Lower lobe of right lung (tissue), 2 donors: ENCODE results near the gene TMC8. TPM values are rescaled to one million over a fixed set of nuclear protein-coding genes. Genes with fewer than 3 reads are reported as not detected.

ENCODE experiments used
- ATAC-seq, 2 donors: fragments of 200-7000 bp; cut with Tn5 transposase; one replicate each; pipeline ENCODE4 v1.9.1; 2020 to 2022; ENCODE audit warnings: mild to moderate bottlenecking in 2 of 2, moderate library complexity in 2 of 2
- DNase-seq: peaks from one replicate; pipeline ENCODE4 v3.0.0-alpha.2; 2020
- H3K27ac ChIP-seq: fragments of 200-600 bp; one replicate; pipeline ENCODE4 v1.8.0; 2022
- H3K27me3 ChIP-seq: fragments of 200-600 bp; one replicate; pipeline ENCODE4 v1.8.0; 2022; ENCODE audit warnings: low read depth
- H3K36me3 ChIP-seq: fragments of 200-600 bp; one replicate; pipeline ENCODE4 v1.8.0; 2022; ENCODE audit warnings: mild to moderate bottlenecking
- H3K4me1 ChIP-seq: fragments of 200-600 bp; one replicate; pipeline ENCODE4 v1.8.0; 2022
- H3K4me3 ChIP-seq: fragments of 200-600 bp; one replicate; pipeline ENCODE4 v1.8.0; 2022; ENCODE audit warnings: mild to moderate bottlenecking
- H3K9me3 ChIP-seq: fragments of 200-600 bp; one replicate; pipeline ENCODE4 v1.8.0; 2022
- CTCF ChIP-seq: fragments of 200-600 bp; IDR thresholded peaks from one replicate; pipeline ENCODE4 v1.8.0; 2022; ENCODE audit warnings: antibody characterized with exemption, mild to moderate bottlenecking
- intact Hi-C: fragments of 100-400 bp; cut with DNase I; formaldehyde crosslinking; loops from one replicate; pipeline ENCODE4 v1.11.0; 2022
- total RNA-seq: library from RNA; stranded (reverse); fragmentation: NEBNext Ultra II Directional; extraction: Animal tissue kit (Norgen Biotek cat#: 25700); gene quantifications from one replicate; pipeline ENCODE4 v1.2.1, GENCODE V29; 2021
- donor health status: DM: no; HTN: yes; CAD: no; lungs with severe emphysema.

Gene TMC8
- total RNA-seq, 1 donor from 2014 or later, result 33.8 TPM

- H3K4me3 ChIP-seq, result peak overlapping the region; percentile 15
- no peak for TF ChIP-seq CTCF
- H3K27ac ChIP-seq, result peak overlapping the region; percentile 72
- no peaks in the 10 kb centered on the region for H3K9me3 ChIP-seq
- peak; percentile 69 to 70 for ATAC-seq
- intact Hi-C loops, result no loop called here
- peaks cover 60% of the 10 kb centered on the region for H3K4me1 ChIP-seq
- no peaks in the 10 kb centered on the region for H3K36me3 ChIP-seq
- peak; percentile 92 for DNase-seq
- H3K27me3 ChIP-seq, result no peaks in the 10 kb centered on the region
These were observed 14.4 kb downstream of the TMC8 start for GRCh38 chr17:78144736-78145641.

DNA sequence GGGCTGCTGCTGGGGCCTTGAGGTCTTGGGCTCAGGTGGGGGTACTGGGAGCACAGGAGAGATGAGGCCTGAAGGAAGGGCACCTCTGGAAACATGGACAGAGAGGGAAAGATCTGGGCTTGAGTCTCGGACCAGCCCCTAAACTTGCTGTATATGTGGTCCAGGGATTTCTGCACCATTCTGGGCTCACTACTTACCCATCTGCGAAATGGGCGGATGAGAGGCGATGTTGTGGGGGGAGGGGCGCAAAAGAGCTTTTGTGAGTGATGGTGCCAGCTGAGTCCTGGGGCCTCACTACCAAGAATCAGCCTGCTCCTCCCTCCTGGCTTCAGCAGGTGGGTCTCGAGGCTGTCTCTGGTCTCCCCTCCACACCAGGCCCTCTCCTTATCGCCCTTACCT lies 15.9 kb downstream of the TMC8 start:
- H3K27me3 ChIP-seq, result no peaks in the 10 kb centered on the region
- intact Hi-C loops, result no loop called here
- no peak overlapping the region for H3K4me3 ChIP-seq
- DNase-seq (no peak), ATAC-seq (no peak)
- no peaks in the 10 kb centered on the region for H3K9me3 ChIP-seq
- TF ChIP-seq CTCF, result no peak
- H3K27ac ChIP-seq, result peak overlapping the region; percentile 11
- H3K4me1 ChIP-seq, result peaks cover 59% of the 10 kb centered on the region
- no peaks in the 10 kb centered on the region for H3K36me3 ChIP-seq

GRCh38 chr17:78146881-78147280 lies 16.3 kb downstream of the TMC8 start:
- no peaks in the 10 kb centered on the region for H3K27me3 ChIP-seq
- H3K9me3 ChIP-seq, result no peaks in the 10 kb centered on the region
- peak overlapping the region; percentile 11 for H3K27ac ChIP-seq
- no peaks in the 10 kb centered on the region for H3K36me3 ChIP-seq
- ATAC-seq (no peak), DNase-seq (no peak)
- H3K4me1 ChIP-seq, result peaks cover 59% of the 10 kb centered on the region
- intact Hi-C loops, result no loop called here
- no peak for TF ChIP-seq CTCF
- H3K4me3 ChIP-seq, result no peak overlapping the region

DNA sequence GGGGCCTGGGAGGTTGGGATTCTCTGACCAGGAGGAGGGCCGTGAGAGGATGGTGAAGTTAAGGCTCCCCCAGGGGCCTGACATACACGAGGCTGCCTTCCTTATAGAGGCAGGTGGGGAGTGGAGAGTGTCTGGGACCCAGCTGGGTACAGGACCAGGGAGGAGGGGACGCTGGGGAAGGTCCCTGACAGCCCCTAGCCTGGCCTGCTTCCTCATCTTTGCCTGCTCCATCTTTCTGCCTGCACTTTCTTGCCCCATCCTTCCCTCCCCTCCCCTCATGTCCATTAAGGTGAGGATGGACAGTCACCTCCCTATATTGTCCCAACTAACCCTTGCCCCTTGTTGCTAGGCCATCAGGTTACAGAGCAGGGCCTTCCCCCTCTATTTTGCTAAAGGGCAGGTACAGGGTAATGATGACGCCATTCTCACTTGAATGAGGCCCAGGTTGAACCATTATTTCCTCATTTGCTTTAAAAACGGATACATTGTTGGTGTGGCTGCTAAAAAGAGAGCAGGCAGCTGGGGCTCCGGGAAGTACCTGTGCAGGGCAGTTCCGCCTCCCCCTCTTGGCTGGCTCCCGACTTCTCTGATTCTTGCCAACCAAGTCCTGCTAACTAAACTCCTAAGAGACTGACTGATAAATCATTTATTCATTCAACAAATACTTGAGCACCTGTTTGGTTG lies 16.9 kb downstream of the TMC8 start:
- TF ChIP-seq CTCF, result no peak
- H3K4me3 ChIP-seq, result no peak overlapping the region
- no peaks in the 10 kb centered on the region for H3K9me3 ChIP-seq
- H3K27me3 ChIP-seq, result no peaks in the 10 kb centered on the region
- ATAC-seq (peak; percentile 15 to 52), DNase-seq (peak; percentile 73)
- H3K4me1 ChIP-seq, result peaks cover 54% of the 10 kb centered on the region
- H3K36me3 ChIP-seq, result no peaks in the 10 kb centered on the region
- peak overlapping the region; percentile 11 for H3K27ac ChIP-seq
- intact Hi-C loops, result no loop called here

DNA sequence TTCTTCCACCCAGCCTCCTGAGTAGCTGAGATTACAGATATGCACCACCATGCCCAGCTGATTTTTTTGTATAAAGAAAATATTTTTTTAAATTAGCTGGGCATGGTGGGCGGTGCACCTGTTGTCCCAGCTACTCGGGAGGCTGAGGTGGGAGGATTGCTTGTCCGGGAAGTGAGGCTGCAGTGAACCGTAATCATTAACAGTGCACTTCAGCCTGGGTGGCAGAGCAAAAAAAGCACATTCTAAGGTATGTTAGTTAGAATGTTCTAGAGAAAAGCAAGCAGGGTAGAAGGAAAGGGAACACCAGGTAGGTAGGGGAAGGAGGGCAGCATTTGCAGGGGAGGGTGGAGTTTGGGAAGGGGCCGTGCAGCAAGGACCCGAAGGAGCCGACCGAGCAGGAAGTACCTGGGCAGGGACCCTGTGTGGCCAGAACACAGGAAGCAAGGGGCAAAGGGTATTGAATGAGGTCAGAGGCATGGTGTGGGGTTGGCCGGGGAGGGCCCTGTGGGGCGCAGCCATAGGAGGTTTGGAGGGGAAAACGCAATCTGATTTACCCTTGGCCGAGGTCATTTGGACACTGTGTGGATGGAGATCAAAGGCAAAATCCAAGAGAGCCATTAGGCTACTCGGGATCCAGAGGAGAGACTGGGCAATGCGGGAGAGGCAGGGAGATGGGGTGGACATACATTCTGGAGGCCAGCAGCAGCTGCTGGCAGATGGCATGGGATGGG lies 17.9 kb downstream of the TMC8 start:
- no peak overlapping the region for H3K4me3 ChIP-seq
- no peaks in the 10 kb centered on the region for H3K27me3 ChIP-seq
- no peaks in the 10 kb centered on the region for H3K36me3 ChIP-seq
- H3K4me1 ChIP-seq, result peaks cover 46% of the 10 kb centered on the region
- ATAC-seq, result no peak
- intact Hi-C loops, result no loop called here
- no peak for TF ChIP-seq CTCF
- no peak for DNase-seq
- H3K27ac ChIP-seq, result no peak overlapping the region
- H3K9me3 ChIP-seq, result no peaks in the 10 kb centered on the region
